Measurements from ENCODE around the gene PGAP3.
A peak's percentile ranks its signal among the peaks of the same experiment; 100 is the strongest.

PGAP3 gene

DNA sequence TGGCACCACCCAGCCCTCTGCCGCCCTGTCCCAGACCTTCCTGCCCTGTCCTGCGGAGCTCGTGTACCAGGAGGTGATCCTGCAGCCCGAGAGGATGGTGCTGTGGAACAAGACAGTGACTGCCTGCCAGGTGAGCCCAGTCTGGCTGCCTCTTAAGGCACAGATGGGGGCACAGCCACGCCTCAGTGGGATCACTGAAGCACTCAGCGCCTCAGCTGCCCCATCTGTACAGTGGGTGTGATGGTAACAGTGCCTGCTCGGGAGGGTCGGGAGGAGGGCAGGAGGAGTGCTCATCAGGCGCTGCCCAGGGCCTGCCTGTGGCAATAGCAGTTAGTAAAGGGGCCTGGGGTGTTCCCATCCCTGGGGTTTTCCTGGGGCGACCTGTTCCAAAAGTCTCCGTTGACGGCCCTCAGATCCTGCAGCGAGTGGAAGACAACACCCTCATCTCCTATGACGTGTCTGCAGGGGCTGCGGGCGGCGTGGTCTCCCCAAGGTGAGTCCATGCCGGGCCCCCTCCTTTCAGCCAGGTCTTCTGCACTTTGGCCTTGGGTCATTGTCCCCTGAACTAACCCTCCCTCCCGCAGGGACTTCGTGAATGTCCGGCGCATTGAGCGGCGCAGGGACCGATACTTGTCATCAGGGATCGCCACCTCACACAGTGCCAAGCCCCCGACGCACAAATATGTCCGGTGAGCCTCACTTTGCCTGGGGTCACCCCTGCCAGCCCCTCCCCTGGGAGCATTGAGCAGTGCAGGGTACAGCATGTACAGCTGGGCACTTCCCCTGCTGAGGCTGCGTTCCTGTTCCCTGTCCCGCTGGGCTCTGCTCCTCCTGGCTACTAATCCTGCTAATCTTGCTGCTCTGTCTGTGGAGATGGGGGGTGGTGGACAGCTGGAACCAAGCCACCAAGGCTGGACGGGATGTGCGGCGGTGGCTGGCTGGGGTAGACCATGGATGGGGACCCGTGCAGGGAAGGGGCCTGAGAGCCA is 27.2 kb downstream of the PGAP3 start:
- DNase-seq (ENCODE audit: low spot score) (no peak), FAIRE-seq (no peak)

GRCh38 chr17:39660011-39660360 is 27.9 kb downstream of the PGAP3 start:
- no peak for DNase-seq (ENCODE audit: low spot score)
- FAIRE-seq = no peak

- no peak for DNase-seq (ENCODE audit: low spot score)
- no peak for FAIRE-seq
These were observed 28.4 kb downstream of the PGAP3 start for GRCh38 chr17:39659279-39660010.

- DNase-seq (ENCODE audit: low spot score) = no peak
- no peak for FAIRE-seq
These were observed 29.1 kb downstream of the PGAP3 start for GRCh38 chr17:39658760-39659159.

DNA sequence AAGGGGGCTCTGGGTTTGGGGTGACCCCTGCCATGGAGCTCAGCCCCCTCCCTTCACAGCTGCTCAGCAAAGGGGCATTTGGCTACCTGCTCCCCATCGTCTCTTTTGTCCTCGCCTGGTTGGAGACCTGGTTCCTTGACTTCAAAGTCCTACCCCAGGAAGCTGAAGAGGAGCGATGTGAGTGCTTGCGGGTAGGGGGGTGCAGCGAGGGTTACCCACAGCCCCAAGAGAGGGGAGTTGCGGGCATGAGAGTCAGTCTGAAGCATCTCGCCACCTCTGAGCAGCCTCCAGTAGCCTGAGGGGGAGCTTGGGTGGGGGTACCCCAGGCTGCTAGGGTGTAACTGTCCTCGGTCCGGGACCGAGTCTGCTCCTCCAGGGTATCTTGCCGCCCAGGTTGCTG is 29.5 kb downstream of the PGAP3 start:
- no peak for DNase-seq (ENCODE audit: low spot score)
- FAIRE-seq = no peak

- FAIRE-seq (no peak), DNase-seq (ENCODE audit: low spot score) (no peak)
These were observed 32.8 kb downstream of the PGAP3 start for GRCh38 chr17:39655105-39655504.

DNA sequence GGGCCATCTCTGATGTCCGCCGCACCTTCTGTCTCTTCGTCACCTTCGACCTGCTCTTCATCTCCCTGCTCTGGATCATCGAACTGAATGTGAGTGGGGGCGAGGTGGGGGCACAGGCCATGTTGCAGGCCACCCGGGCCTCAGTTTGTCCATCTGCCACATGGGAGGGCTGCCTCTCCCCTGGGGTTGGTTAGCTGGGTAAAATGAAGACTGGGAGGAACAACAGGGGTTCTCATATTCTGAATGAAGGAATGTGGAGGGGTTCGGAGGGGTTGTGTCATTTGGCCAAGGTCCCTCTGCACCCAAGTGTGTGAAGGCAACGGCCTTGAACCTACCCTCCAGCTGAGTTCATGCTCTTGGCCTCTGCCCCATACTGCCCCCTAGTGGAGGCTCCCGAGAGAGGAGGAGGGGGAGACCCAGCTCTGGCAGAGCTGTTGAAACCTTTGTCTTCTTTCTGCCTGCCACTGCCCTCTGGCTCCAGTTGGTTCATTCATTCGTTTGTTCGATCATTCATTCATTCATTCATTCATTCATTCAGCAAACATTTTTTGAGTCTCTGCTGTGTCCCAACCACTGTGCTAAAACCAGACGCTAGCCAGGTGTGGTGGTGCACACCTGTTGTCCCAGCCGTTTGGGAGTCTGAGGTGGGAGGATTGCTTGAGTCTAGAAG is 34.1 kb downstream of the PGAP3 start:
- DNase-seq (ENCODE audit: low spot score) (peak; percentile 21), FAIRE-seq (no peak)

GRCh38 chr17:39653316-39653661 is 34.6 kb downstream of the PGAP3 start:
- no peak for DNase-seq (ENCODE audit: low spot score)
- FAIRE-seq = no peak

DNA sequence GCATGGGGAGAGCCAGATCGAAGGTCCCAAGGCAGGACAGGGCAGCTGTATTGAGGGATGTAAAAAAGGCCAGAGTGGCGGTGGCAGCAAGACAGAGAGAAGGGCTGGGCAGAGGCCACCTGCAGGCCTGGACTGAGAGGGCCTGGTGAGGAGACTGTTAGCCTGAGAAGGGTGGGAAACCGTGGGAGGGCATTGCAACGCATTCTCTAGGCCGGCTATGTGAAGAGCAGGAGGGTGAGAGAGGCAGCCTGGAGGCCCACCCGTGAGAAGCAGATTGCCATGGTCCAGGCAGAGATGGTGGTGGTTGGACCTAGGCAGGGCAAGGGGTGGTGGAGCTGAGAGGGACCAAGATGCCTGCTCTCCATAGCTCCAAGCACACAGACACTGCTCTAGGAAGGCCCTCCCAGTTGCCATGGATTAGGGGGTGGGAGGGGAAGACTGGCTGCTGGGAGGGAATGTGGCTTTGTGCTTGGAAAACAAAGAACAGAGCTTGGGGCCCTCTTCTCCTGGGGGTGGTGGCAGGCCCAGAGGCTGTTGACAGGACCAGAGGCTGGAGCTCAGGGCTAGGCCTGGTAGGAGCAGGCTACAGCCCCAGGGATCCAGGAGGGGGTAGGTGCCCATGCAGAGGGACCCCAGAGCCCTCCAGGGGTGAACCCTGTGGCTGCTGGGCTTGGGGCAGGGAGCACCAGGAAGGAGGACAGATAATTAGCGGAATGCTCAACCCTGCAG is 35.1 kb downstream of the PGAP3 start:
- FAIRE-seq = no peak
- DNase-seq (ENCODE audit: low spot score) = no peak

DNA sequence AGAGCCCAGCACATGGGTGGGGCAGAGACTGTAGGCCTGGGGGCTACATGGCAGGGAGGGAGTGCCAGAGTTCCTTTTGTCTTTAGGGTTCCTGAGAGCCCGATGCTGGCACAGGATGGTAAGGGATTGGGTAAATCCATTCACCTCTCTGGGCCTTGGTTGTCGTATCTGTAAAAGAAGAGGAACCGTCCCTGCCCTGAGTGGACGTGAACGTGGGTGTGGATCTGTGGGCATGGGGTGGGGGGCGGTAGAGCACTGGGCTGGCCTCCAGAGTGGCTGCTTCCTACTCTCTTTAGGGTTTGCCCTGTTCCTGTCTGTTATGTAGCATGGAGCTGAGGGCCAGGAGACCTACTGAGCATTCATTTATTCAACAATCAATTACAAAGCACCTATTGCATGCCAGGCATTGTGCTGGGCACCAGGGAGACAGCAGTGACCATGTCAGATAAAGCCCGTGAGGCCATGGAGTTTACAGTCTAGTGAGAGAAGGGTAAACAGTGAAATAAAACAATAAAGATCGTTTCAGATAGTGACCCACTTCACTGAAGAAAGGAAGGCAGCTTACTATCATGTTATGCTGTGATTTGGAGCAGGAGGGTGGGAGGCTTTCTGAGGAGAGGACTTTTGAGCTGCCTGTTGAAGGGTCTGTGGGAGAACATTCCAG is 35.8 kb downstream of the PGAP3 start:
- FAIRE-seq (no peak), DNase-seq (ENCODE audit: low spot score) (no peak)

- peak; percentile 80 for DNase-seq (ENCODE audit: low spot score)
- FAIRE-seq = peak; percentile 69
These were observed 37.7 kb downstream of the PGAP3 start for GRCh38 chr17:39650121-39650579.

- DNase-seq (ENCODE audit: low spot score) (no peak), FAIRE-seq (no peak)
These were observed 39.1 kb downstream of the PGAP3 start for GRCh38 chr17:39648616-39649366.

GRCh38 chr17:39647256-39647655 is 40.6 kb downstream of the PGAP3 start:
- no peak for DNase-seq (ENCODE audit: low spot score)
- FAIRE-seq = no peak

GRCh38 chr17:39643271-39643670 is 44.6 kb downstream of the PGAP3 start:
- peak; percentile 18 for FAIRE-seq
- DNase-seq (ENCODE audit: low spot score) = peak; percentile 55

DNA sequence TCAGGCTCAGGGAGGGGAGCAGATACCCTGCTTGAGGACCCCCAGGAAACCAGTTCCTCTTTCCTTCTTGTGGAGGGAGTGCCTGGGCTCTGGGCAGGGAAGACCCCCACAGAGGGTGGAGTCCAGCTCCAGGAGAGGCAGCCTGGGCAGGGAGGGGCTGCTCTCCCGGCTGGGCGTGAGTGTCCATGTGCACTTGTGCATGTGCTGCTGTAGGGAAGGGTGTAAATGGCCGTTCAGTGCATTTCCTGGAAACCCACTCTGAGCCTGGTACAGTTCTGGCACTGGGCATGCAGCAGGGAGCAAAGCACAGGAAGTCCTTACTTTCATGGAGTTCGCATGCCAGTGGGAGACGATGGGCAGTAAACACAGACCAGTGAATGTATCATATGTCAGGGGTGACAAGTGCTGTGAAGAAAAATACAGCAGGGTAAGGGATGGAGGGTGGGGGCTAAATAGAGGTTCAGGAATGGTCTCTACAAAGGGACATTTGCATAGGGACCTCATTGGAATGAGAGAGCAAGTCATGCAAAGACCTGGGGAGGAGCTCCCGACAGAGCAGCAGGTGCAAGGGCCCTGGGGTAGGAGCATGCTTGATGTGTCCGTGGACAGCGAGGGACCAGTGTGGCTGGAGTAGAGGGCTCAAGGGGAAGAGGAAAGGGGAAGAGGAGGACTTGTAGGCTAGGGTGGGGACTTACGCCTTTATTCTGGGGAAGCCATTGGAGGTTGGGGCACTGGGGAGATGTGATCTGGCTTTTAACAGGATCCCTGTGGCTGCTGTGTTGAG is 45.4 kb downstream of the PGAP3 start:
- no peak for DNase-seq (ENCODE audit: low spot score)
- no peak for FAIRE-seq

- DNase-seq (ENCODE audit: low spot score) = no peak
- no peak for FAIRE-seq
These were observed 46.0 kb downstream of the PGAP3 start for GRCh38 chr17:39641883-39642282.

DNA sequence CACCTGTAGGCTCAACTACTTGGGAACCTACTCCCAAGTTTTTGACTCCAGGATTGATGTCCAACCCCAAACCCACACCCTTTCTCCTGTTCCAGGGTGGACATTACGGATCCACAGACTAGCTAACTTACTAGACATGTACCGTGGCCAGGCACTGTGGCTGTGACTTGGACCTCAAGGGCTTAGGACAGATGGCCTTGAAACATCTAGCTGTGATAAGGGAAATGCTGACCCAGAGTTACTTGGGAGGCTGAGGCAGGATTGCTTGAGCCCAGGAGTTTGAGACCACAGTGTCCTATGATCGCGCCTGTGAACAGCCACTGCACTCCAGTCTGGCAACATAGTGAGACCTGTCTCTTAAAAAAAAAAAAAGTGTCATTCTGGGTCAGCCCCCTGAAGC is 46.8 kb downstream of the PGAP3 start:
- FAIRE-seq (no peak), DNase-seq (ENCODE audit: low spot score) (no peak)

- DNase-seq (ENCODE audit: low spot score) (peak; percentile 53), FAIRE-seq (no peak)
These were observed 47.2 kb downstream of the PGAP3 start for GRCh38 chr17:39640591-39641031.

Measured in RCC 7860 (cell line).